ENCODE measurements around the gene DRD2. TPM values are rescaled to one million over a fixed set of nuclear protein-coding genes. Genes with fewer than 3 reads are reported as not detected.

DRD2 gene
- total and polyA plus RNA-seq, 2 donors (not counting 3 experiments of a cell fraction or from before 2014, with no cell fraction given) = not detected

GRCh38 chr11:113497066-113497910 lies 22.1 kb upstream of the DRD2 start:
- DNase-seq (ENCODE audit: low read depth, low spot score) = no peak
- no peak for FAIRE-seq
- no peaks in the 10 kb centered on the region for H3K9me3 ChIP-seq (replicated peaks; ENCODE audit: control insufficient read depth, insufficient read depth, low read length)
- H3K9me1 ChIP-seq (replicated peaks; ENCODE audit: control insufficient read depth, extremely low read depth, insufficient read depth, low read length) = no peaks in the 10 kb centered on the region
- H3K36me3 ChIP-seq (ENCODE audit: control insufficient read depth in 2 of 2, extremely low read depth in 1 of 2, insufficient read depth in 2 of 2, low read length in 2 of 2) = no peaks in the 10 kb centered on the region
- no peak overlapping the region for H3K9ac ChIP-seq (replicated peaks; ENCODE audit: extremely low read depth, insufficient read depth, low read length)
- TF ChIP-seq MYC (IDR thresholded peaks at IDR 0.05; ENCODE audit: low read depth, low read length) (no peak), GATA2 (IDR thresholded peaks at IDR 0.05; ENCODE audit: insufficient read depth, insufficient read length, low read depth, low read length) (no peak), EZH2 (IDR thresholded peaks at IDR 0.05; ENCODE audit: borderline replicate concordance, low read depth, low read length, severe bottlenecking) (no peak), JUN (IDR thresholded peaks at IDR 0.05; ENCODE audit: borderline replicate concordance, insufficient read depth, insufficient read length, low read depth) (no peak), POLR2A (IDR thresholded peaks at IDR 0.05; ENCODE audit: low read depth, low read length) (no peak), FOS (IDR thresholded peaks at IDR 0.05; ENCODE audit: borderline replicate concordance, insufficient read depth, low read length) (no peak), POLR2AphosphoS5 (IDR thresholded peaks at IDR 0.05; ENCODE audit: insufficient read depth, low read depth, low read length) (no peak), CTCF (IDR thresholded peaks at IDR 0.05; ENCODE audit: extremely low read depth in 1 of 2, insufficient read depth in 1 of 2, low read depth in 1 of 2, low read length in 2 of 2) (no peak)
- TF ChIP-seq, protein P1, sequence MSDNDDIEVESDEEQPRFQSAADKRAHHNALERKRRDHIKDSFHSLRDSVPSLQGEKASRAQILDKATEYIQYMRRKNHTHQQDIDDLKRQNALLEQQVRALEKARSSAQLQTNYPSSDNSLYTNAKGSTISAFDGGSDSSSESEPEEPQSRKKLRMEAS (IDR thresholded peaks at IDR 0.05; ENCODE audit: insufficient read depth, insufficient read length) = no peak
- no peak overlapping the region for H3K4me3 ChIP-seq (replicated peaks in 1 of 3; ENCODE audit: insufficient read depth in 1 of 3, low read depth in 1 of 3, low read length in 3 of 3)
- no peaks in the 10 kb centered on the region for H3K27me3 ChIP-seq (ENCODE audit: control insufficient read depth in 2 of 2, insufficient read depth in 2 of 2, low read length in 2 of 2)
- H3K27ac ChIP-seq (ENCODE audit: insufficient read depth, low read depth, low read length) = no peak overlapping the region
- intact Hi-C loops (cut with micrococcal nuclease) = no loop called here
- BruUV-seq (replicated peaks) = no TSS peak
- H2AFZ ChIP-seq (ENCODE audit: low read depth, low read length) = no peak overlapping the region
- no peaks in the 10 kb centered on the region for H3K79me2 ChIP-seq (ENCODE audit: control insufficient read depth, insufficient read depth, low read length)
- ChIA-PET CTCF (no interaction called here), POLR2A (no interaction called here)
- H4K20me1 ChIP-seq (replicated peaks; ENCODE audit: control insufficient read depth, extremely low read depth, insufficient read depth, low read length) = no peaks in the 10 kb centered on the region
- H3K4me1 ChIP-seq (ENCODE audit: control insufficient read depth, extremely low read depth, insufficient read depth, low read length) = no peaks in the 10 kb centered on the region
- H3K4me2 ChIP-seq (ENCODE audit: insufficient read depth, low read length) = no peak overlapping the region
- dilution Hi-C loops (cut with MboI; ENCODE audit: extremely low pct_ligation_motif_present, low sequenced_read_pairs) = no loop called here

Data from endothelial cell of umbilical vein (primary cell).